ENCODE results near the gene ULK2. TPM values are rescaled to one million over a fixed set of nuclear protein-coding genes. Genes with fewer than 3 reads are reported as not detected.

The ULK2 gene
- 10 to 100 TPM; 35.2 to 72.3 TPM for total RNA-seq
- polyA plus RNA-seq (ENCODE audit: insufficient read length in 2 of 2), result 10 to 100 TPM; 52.5 to 54.4 TPM
- long read RNA-seq, donor 1, full-length matches to known transcripts, result 6 of 11 reads
- long read RNA-seq, donor 1, partial matches to known transcripts, result 5 of 11 reads
- long read RNA-seq, donor 1, other reads (novel, unspliced or antisense), result 0 of 11 reads
- long read RNA-seq, donor 2, full-length matches to known transcripts, result 2 of 2 reads
- long read RNA-seq, donor 2, partial matches to known transcripts, result 0 of 2 reads
- long read RNA-seq, donor 2, other reads (novel, unspliced or antisense), result 0 of 2 reads
- long read RNA-seq, donor 3, full-length matches to known transcripts, result 2 of 2 reads
- long read RNA-seq, donor 3, partial matches to known transcripts, result 0 of 2 reads
- long read RNA-seq, donor 3, other reads (novel, unspliced or antisense), result 0 of 2 reads
- long read RNA-seq, donor 4, partial matches to known transcripts, result 0 of 2 reads
- long read RNA-seq, donor 4, other reads (novel, unspliced or antisense), result 0 of 2 reads

DNA sequence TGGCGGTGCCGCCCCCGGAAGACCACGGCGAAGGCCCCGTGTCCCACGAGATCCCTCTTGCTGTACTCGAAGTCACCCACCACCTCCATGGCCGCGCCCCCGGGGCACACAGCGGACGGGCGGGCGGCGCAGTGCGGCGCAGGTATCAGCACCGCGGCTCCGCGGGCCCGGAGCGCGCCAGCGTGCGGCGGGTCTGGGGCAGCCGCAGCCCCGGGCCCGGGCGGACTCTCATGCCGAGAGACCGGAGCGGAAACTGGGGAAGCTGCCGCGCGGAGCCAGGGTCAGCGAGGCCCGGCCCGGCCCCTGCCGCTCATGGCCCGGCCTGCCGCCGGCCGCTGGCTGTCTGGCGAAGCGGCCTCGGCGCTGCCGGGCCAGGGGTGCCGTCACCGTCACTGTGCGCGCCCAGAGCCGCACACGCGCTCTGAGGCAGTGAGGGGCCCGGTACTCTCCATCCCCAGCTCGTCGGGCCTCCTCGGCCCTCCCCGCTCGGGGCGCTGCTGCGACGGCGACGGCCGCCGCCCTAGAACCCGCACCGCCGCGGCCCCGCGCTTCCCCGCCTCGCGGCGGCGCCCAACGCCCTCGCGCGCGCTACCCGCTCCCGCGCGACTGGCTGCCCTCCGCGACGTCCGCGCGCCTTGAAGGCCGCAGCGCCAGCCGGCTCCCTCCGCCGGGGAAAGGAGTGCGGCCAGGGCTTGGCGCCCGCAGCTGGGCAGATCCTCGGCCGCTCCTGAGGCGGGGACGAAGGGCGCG, at the start of gene ULK2:
Gene ULK2 (minus strand): TSS at position 608 of the 750 bp plus-strand sequence. CDS start 519 bp downstream, at position 89.
- peak in 5 of 6 donors; percentile 49 to 94 (median 75) for DNase-seq (ENCODE audit: low read depth in 4 of 6, low spot score in 6 of 6)
- Histone ChIP-seq H3K27me3 (ENCODE audit: control insufficient read depth, insufficient read depth, low read length) (no peaks in the 10 kb centered on the region), H3K4me3 (ENCODE audit: low read depth, low read length) (peak within 1 kb of the TSS; percentile 59), H3K36me3 (ENCODE audit: control insufficient read depth, insufficient read depth, low read length) (peaks cover 8% of the 10 kb centered on the region), H3K27ac (ENCODE audit: low read depth, low read length) (peak within 1 kb of the TSS; percentile 40), H3K4me1 (ENCODE audit: control insufficient read depth, insufficient read depth, low read length) (peaks cover 15% of the 10 kb centered on the region), H3K9me3 (ENCODE audit: control insufficient read depth, insufficient read depth, low read length) (no peaks in the 10 kb centered on the region)
- WGBS (ENCODE audit: insufficient coverage), result under 1% methylated on average over 111 of the region's 111 CpGs

DNA sequence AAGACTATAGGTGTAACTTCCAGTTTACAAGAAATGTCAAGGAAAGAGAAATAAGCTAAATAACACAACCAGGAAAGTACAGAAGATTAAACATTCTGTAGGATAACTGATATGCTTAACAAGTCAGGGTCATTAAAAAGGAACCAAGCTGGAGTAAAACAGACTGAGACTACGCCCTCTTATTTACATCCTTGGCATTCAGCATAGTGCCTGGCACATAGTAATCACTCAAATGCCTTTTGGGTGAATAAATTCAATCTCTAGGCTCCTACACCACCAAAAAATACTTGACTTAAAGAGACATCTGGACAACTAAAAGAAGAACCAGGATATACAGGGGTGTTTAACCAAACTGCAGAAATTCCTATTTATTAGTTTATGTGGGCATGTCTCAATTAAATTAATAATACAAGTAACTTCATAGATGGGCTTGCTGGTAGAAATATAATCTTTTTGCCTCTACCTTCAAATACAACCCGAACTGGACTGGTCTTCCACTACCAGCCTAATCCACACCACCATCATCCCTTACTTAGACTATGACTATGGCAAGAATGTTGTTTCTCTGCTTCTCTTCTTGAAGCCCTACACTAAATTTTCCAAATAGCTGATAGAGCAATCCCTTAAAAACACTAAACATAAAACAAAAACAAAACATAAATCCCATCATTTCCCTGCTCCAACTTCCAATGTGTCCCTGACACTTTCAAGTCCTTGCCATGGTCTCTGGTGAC, 47.7 kb upstream of the ULK2 start:
- WGBS (ENCODE audit: insufficient coverage), result 100% methylated on average over 2 of the region's 2 CpGs
- no peak overlapping the region for H3K4me3 ChIP-seq (ENCODE audit: low read depth, low read length)
- no peaks in the 10 kb centered on the region for H3K27me3 ChIP-seq (ENCODE audit: control insufficient read depth, insufficient read depth, low read length)
- no peak for DNase-seq (ENCODE audit: low read depth in 4 of 6, low spot score in 6 of 6)
- H3K36me3 ChIP-seq (ENCODE audit: control insufficient read depth, insufficient read depth, low read length), result peaks cover 50% of the 10 kb centered on the region
- H3K9me3 ChIP-seq (ENCODE audit: control insufficient read depth, insufficient read depth, low read length), result no peaks in the 10 kb centered on the region
- H3K27ac ChIP-seq (ENCODE audit: low read depth, low read length), result no peak overlapping the region
- no peaks in the 10 kb centered on the region for H3K4me1 ChIP-seq (ENCODE audit: control insufficient read depth, insufficient read depth, low read length)

GRCh38 chr17:19911033-19911432, 43.3 kb upstream of the ULK2 start:
- WGBS (ENCODE audit: insufficient coverage), result 83% methylated on average over 2 of the region's 2 CpGs
- no peak for DNase-seq (ENCODE audit: low read depth in 4 of 6, low spot score in 6 of 6)
- Histone ChIP-seq H3K9me3 (ENCODE audit: control insufficient read depth, insufficient read depth, low read length) (no peaks in the 10 kb centered on the region), H3K4me1 (ENCODE audit: control insufficient read depth, insufficient read depth, low read length) (no peaks in the 10 kb centered on the region), H3K36me3 (ENCODE audit: control insufficient read depth, insufficient read depth, low read length) (peaks cover 35% of the 10 kb centered on the region), H3K27ac (ENCODE audit: low read depth, low read length) (no peak overlapping the region), H3K4me3 (ENCODE audit: low read depth, low read length) (no peak overlapping the region), H3K27me3 (ENCODE audit: control insufficient read depth, insufficient read depth, low read length) (no peaks in the 10 kb centered on the region)

GRCh38 chr17:19909139-19909538, 41.4 kb upstream of the ULK2 start:
- Histone ChIP-seq H3K9me3 (ENCODE audit: control insufficient read depth, insufficient read depth, low read length) (no peaks in the 10 kb centered on the region), H3K4me1 (ENCODE audit: control insufficient read depth, insufficient read depth, low read length) (no peaks in the 10 kb centered on the region), H3K36me3 (ENCODE audit: control insufficient read depth, insufficient read depth, low read length) (peaks cover 32% of the 10 kb centered on the region), H3K27ac (ENCODE audit: low read depth, low read length) (no peak overlapping the region), H3K27me3 (ENCODE audit: control insufficient read depth, insufficient read depth, low read length) (no peaks in the 10 kb centered on the region), H3K4me3 (ENCODE audit: low read depth, low read length) (no peak overlapping the region)
- 100% methylated on average over 2 of the region's 6 CpGs for WGBS (ENCODE audit: insufficient coverage)
- DNase-seq (ENCODE audit: low read depth in 4 of 6, low spot score in 6 of 6), result no peak

GRCh38 chr17:19905502-19905901, 37.8 kb upstream of the ULK2 start:
- Histone ChIP-seq H3K36me3 (ENCODE audit: control insufficient read depth, insufficient read depth, low read length) (peaks cover 27% of the 10 kb centered on the region), H3K9me3 (ENCODE audit: control insufficient read depth, insufficient read depth, low read length) (no peaks in the 10 kb centered on the region), H3K4me3 (ENCODE audit: low read depth, low read length) (no peak overlapping the region), H3K27ac (ENCODE audit: low read depth, low read length) (no peak overlapping the region), H3K27me3 (ENCODE audit: control insufficient read depth, insufficient read depth, low read length) (no peaks in the 10 kb centered on the region), H3K4me1 (ENCODE audit: control insufficient read depth, insufficient read depth, low read length) (no peaks in the 10 kb centered on the region)
- 97% methylated on average over 4 of the region's 5 CpGs for whole genome bisulfite sequencing (ENCODE audit: insufficient coverage)
- no peak for DNase-seq (ENCODE audit: low read depth in 4 of 6, low spot score in 6 of 6)

DNA sequence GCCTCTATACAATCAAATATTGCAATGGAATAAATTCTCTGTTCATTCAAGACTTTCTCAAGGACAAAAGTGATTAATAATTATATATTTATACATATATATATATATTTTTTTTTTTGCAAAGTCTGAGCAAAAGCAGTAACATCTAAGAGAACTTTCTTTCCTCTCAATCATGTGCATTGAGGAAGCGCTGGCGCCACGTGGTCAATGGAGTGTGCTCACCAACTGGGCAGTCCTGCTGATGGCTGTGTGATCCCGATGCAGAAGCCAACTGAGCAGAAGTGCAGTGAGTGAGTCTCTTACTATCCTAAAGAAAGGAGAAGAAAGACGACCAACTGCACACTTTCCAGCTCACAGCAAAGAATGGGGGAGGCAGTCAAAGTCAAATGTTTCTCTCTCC, 37.2 kb upstream of the ULK2 start:
- WGBS (ENCODE audit: insufficient coverage), result 100% methylated on average over 1 of the region's 5 CpGs
- H3K27ac ChIP-seq (ENCODE audit: low read depth, low read length), result no peak overlapping the region
- H3K9me3 ChIP-seq (ENCODE audit: control insufficient read depth, insufficient read depth, low read length), result no peaks in the 10 kb centered on the region
- no peaks in the 10 kb centered on the region for H3K4me1 ChIP-seq (ENCODE audit: control insufficient read depth, insufficient read depth, low read length)
- H3K36me3 ChIP-seq (ENCODE audit: control insufficient read depth, insufficient read depth, low read length), result peaks cover 28% of the 10 kb centered on the region
- DNase-seq (ENCODE audit: low read depth in 4 of 6, low spot score in 6 of 6), result no peak
- no peak overlapping the region for H3K4me3 ChIP-seq (ENCODE audit: low read depth, low read length)
- no peaks in the 10 kb centered on the region for H3K27me3 ChIP-seq (ENCODE audit: control insufficient read depth, insufficient read depth, low read length)

GRCh38 chr17:19904412-19904811, 36.7 kb upstream of the ULK2 start:
- Histone ChIP-seq H3K4me1 (ENCODE audit: control insufficient read depth, insufficient read depth, low read length) (no peaks in the 10 kb centered on the region), H3K36me3 (ENCODE audit: control insufficient read depth, insufficient read depth, low read length) (peaks cover 30% of the 10 kb centered on the region), H3K27ac (ENCODE audit: low read depth, low read length) (no peak overlapping the region), H3K27me3 (ENCODE audit: control insufficient read depth, insufficient read depth, low read length) (no peaks in the 10 kb centered on the region), H3K9me3 (ENCODE audit: control insufficient read depth, insufficient read depth, low read length) (no peaks in the 10 kb centered on the region), H3K4me3 (ENCODE audit: low read depth, low read length) (no peak overlapping the region)
- DNase-seq (ENCODE audit: low read depth in 4 of 6, low spot score in 6 of 6), result no peak

DNA sequence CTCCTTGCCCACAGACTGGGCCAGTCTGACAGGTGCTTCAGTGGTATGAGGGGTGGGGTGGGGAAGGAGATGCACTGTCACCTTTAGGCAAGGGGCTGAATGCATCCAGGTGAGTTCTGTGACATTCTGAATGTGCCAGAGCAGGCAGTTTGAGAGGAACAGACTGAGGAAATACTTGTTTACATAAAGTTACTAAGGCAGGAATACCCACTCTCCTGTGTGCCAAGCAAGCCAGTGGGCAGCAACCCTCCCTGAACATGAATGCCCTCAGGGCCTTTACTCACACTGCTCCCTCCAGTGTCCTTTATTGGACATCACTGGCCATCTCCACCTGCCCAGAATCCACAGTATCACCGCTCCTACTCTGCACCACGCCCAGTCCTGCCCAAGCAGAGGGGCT, 33.1 kb upstream of the ULK2 start:
- peaks cover 19% of the 10 kb centered on the region for H3K36me3 ChIP-seq (ENCODE audit: control insufficient read depth, insufficient read depth, low read length)
- no peak for DNase-seq (ENCODE audit: low read depth in 4 of 6, low spot score in 6 of 6)
- H3K9me3 ChIP-seq (ENCODE audit: control insufficient read depth, insufficient read depth, low read length), result no peaks in the 10 kb centered on the region
- 82% methylated on average over 2 of the region's 2 CpGs for WGBS (ENCODE audit: insufficient coverage)
- H3K4me1 ChIP-seq (ENCODE audit: control insufficient read depth, insufficient read depth, low read length), result no peaks in the 10 kb centered on the region
- H3K4me3 ChIP-seq (ENCODE audit: low read depth, low read length), result no peak overlapping the region
- no peaks in the 10 kb centered on the region for H3K27me3 ChIP-seq (ENCODE audit: control insufficient read depth, insufficient read depth, low read length)
- no peak overlapping the region for H3K27ac ChIP-seq (ENCODE audit: low read depth, low read length)

- H3K9me3 ChIP-seq (ENCODE audit: control insufficient read depth, insufficient read depth, low read length), result no peaks in the 10 kb centered on the region
- no peak overlapping the region for H3K27ac ChIP-seq (ENCODE audit: low read depth, low read length)
- H3K4me1 ChIP-seq (ENCODE audit: control insufficient read depth, insufficient read depth, low read length), result no peaks in the 10 kb centered on the region
- DNase-seq (ENCODE audit: low read depth in 4 of 6, low spot score in 6 of 6), result no peak
- H3K36me3 ChIP-seq (ENCODE audit: control insufficient read depth, insufficient read depth, low read length), result peaks cover 10% of the 10 kb centered on the region
- H3K27me3 ChIP-seq (ENCODE audit: control insufficient read depth, insufficient read depth, low read length), result no peaks in the 10 kb centered on the region
- WGBS (ENCODE audit: insufficient coverage), result 83% methylated on average over 2 of the region's 2 CpGs
- H3K4me3 ChIP-seq (ENCODE audit: low read depth, low read length), result no peak overlapping the region
Measured at GRCh38 chr17:19897903-19898302, 30.2 kb upstream of the ULK2 start.
